GM12872 (cell line): ENCODE results near the gene WNT9B.

Source experiments
- TF ChIP-seq, protein P1 (sequence below): IDR thresholded peaks from 3 replicates; pipeline ENCODE4 v1.5.1; 2011; ENCODE audit warnings: low read depth, mild to moderate bottlenecking, low read length, moderate library complexity; ENCODE audit not compliant: insufficient read depth

The WNT9B gene

DNA sequence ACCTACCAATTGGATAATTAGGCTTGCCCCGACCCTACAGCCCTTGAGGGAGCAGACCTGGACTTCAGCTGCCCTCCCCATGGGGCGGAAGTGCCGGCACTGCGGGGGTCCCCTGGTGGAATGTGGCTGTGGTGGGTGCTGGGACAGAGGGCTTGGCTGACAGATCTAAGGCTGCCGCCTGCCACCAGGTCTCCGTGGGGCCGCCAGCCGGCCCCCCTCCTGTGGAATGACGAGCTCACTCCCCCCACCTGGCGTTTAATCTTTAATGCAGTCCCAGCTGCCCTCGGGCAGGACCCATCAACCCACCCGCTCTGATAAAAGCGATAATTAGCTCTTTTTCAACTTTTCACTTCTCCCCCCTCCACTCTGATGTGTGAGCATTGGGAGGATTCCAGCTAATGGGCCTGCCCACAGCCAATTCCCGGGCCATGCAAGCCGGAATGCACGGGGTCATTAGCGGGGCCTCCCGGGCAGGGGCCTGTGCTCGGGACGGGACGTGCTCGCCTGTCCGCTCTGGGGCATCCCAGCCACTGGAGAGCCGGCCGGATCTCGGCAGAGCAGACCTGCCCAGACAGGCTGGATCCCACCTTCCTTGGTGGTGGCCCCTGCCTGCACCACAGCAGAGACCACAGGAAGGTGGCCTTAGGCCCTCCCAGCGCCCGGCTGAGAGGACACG lies 43.2 kb downstream of the WNT9B start:
- TF ChIP-seq, protein P1, sequence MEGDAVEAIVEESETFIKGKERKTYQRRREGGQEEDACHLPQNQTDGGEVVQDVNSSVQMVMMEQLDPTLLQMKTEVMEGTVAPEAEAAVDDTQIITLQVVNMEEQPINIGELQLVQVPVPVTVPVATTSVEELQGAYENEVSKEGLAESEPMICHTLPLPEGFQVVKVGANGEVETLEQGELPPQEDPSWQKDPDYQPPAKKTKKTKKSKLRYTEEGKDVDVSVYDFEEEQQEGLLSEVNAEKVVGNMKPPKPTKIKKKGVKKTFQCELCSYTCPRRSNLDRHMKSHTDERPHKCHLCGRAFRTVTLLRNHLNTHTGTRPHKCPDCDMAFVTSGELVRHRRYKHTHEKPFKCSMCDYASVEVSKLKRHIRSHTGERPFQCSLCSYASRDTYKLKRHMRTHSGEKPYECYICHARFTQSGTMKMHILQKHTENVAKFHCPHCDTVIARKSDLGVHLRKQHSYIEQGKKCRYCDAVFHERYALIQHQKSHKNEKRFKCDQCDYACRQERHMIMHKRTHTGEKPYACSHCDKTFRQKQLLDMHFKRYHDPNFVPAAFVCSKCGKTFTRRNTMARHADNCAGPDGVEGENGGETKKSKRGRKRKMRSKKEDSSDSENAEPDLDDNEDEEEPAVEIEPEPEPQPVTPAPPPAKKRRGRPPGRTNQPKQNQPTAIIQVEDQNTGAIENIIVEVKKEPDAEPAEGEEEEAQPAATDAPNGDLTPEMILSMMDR, result no peak

DNA sequence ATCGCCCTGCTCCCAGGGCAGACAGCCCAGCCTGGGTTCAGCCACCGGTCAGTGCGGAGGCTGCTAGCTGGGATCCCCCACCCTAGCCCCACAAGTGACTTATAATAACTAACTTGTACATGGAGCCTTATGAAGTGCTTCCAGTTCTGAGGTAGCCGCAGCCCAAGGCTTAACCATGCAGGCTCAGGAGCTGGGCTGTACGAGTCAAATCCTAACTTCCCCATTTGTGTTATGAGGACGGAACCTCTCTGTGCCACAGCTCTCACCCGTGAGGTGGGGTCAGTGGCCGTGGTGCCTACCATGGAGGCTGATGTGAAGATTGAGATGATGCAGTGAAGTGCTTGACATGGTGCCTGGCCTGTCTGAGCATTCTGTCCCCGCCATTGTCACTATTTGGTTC lies 43.8 kb downstream of the WNT9B start:
- TF ChIP-seq, protein P1, result no peak

DNA sequence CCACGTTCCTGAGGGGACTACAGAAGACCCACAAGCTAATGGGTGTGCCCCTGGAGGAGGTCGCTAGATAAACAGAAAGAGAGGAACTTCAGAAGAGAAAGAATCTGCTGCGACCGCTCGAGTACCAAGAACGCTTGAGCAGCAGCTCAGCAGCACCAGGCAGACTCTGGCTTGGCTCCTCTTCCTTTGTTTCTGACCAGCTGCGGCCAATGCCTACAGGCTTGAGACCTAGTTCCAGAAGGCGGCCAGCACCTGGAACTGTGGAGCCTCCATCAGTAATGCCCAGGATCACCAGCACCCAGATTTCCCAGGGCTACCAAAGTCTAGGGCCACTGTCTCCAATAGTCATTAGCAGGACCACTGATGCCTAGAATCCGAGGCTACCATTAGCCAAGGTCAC lies 45.6 kb downstream of the WNT9B start:
- TF ChIP-seq, protein P1, result no peak

DNA sequence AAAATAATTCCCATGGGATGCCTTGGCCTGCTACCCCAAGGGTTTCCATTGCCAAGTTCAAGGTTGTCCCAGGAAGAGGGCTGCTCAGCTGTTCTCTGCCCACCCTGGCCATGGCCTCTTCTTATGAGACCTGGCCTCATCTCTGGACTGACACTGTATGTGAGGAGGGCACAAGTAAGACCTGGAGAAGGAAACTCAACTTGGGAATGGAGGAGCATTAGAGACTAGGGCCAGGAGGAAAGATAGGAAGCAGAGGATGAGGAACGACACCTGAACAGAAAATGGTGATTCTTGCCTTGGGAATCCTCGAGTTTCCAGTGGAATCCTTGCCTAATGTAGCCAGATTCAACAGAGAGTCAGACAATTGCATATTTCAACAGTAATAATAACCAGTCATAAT lies 47.0 kb downstream of the WNT9B start:
- TF ChIP-seq, protein P1, result no peak

DNA sequence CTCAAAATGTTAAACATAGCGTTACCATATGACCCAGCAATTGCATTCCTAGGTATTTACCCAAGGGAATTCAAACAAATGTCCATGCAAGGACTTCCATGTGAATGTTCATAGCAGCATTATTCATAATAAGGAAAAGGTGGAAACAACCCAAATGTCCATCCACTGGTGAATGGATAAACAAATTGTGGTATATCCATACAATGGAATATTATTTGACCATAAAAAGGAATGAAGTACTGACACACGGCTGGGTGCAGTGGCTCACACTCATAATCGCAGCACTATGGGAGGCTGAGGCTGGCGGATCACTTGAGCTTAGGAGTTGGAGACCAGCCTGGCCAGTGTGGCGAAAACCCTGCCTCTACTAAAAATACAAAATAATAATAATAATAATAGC lies 47.5 kb downstream of the WNT9B start:
- TF ChIP-seq, protein P1, result no peak

DNA sequence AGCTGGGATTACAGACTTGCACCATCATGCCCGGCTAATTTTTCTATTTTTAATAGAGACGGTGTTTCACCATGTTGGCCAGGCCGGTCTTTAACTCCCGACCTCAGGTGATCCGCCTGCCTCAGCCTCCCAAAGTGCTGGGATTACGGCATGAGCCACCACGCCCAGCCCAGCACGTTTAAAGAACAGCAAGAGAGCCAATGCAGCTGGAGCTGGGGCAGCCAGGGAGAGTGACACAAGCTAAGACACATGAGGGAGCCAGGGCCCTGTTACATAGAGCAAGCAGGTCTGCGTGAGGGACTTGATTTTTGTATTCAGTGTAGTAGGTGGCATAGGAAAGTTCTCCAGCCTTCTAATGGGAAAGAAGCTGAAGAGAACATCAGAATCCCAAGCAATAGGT lies 49.9 kb downstream of the WNT9B start:
- TF ChIP-seq, protein P1, result no peak

DNA sequence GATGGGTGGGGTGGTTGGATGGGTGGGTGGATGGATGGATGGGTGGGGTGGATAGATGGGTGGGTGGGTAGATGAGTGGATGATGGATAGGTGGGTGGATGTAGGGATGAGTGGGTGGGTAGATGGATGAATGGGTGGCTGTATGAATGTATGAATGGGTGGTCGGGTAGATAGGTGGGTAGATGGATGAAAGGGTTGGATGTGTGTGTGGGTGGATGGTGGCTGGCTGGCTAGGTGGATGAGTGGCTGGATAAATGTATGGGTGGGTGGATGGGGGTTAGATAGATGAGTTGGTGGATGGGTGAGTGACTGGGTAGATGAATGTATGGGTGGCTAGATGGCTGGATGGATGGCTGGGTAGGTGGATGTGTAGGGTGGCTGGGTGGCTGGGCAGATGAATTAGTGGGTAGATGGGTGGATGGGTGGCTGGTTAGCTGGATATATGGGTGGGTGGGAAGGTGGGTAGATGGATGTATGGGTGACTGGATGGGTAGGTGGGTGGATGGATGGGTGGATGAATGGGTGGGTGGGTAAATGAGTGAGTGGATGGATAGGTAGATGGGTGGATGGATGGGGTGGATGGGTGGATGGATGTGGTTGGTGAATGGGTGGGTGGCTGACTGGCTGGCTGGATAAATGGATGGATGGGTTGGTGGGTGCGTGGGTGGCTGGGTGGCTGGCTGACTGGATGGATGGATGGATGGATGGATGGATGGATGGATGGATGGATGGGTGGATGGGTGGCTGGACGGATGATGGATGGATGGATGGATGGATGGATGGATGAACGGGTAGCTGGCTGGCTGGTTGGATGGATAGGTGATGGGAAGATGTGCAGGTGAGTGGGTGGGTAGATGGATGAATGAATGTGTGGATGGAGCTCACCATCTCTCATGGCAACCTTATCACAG lies 52.6 kb downstream of the WNT9B start:
- TF ChIP-seq, protein P1, result no peak
